AG09319 (cell line): ENCODE measurements around the gene AGPAT4.

ENCODE experiments used
- DNase-seq: peaks from one replicate; pipeline ENCODE4 v3.0.0-alpha.2; 2010; ENCODE audit warnings: low read depth; ENCODE audit errors: extremely low read depth
- CTCF ChIP-seq: IDR thresholded peaks from 2 replicates; pipeline ENCODE4 v1.5.1; 2011; ENCODE audit warnings: low read depth, mild to moderate bottlenecking, inconsistent platforms, low read length, moderate library complexity

The AGPAT4 gene

DNA sequence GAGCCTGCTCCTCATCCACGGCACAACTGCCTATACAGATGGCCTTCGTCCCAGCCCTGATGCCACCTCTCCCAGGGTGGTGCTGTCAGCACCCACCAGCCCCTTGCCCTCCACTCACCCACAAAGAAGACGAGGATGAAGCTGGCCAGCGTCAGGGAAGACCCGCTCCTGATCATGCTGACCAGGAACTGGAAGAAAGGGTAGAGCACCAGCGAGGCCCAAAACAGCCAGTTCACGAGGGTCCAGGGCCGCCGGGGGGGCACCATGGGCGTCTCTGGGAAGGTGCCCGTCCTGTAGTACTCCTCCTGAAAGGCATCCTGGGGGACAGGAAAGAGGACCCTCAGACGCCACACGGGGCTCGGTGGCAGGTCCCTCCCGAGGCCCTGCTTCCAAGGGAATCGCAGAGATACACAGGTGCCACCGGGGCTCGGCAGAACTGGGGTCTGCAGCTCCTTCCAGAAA is 134.5 kb downstream of the AGPAT4 start:
- DNase-seq = no peak
- no peak for TF ChIP-seq CTCF

- no peak for DNase-seq
- TF ChIP-seq CTCF = no peak
Observed at GRCh38 chr6:161138543-161139303, 135.1 kb downstream of the AGPAT4 start.

- no peak for TF ChIP-seq CTCF
- no peak for DNase-seq
Observed at GRCh38 chr6:161137839-161138542, 135.9 kb downstream of the AGPAT4 start.

DNA sequence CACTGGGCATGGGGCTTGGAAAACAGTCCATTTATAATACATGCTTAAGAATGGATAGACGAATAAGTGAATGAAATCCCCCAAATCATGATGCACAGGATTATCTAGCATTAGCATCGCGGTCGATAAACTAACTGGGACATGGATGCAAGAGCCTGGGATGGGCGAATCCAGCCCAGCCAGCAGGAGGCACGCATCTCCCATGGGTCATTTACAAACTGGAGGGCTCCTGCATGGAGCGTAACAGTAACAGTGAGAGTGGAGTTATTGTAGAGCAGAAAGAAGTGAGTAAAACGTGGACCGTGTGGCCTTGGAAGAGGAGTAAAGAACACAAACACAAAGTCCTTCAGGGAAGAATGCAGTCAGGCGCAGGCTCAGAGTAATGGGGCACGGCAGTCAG is 136.5 kb downstream of the AGPAT4 start:
- no peak for DNase-seq
- no peak; the same call in 1 of the 2 replicates for TF ChIP-seq CTCF

GRCh38 chr6:161136655-161137054 is 137.2 kb downstream of the AGPAT4 start:
- no peak for TF ChIP-seq CTCF

GRCh38 chr6:161135695-161136591 is 137.9 kb downstream of the AGPAT4 start:
- TF ChIP-seq CTCF = no peak
- DNase-seq = no peak

More at GRCh38 chr6:161136655-161137054, 137.2 kb downstream of the AGPAT4 start:
- DNase-seq = no peak
